GM19397 (cell line): ENCODE data around the gene TTC7B.

Source experiments
- ATAC-seq: cut with Tn5 transposase; IDR thresholded peaks from one replicate; pipeline ENCODE4 v1.9.1; 2021; ENCODE audit warnings: mild to moderate bottlenecking, moderate library complexity; ENCODE audit not compliant: unreplicated experiment

Gene TTC7B

DNA sequence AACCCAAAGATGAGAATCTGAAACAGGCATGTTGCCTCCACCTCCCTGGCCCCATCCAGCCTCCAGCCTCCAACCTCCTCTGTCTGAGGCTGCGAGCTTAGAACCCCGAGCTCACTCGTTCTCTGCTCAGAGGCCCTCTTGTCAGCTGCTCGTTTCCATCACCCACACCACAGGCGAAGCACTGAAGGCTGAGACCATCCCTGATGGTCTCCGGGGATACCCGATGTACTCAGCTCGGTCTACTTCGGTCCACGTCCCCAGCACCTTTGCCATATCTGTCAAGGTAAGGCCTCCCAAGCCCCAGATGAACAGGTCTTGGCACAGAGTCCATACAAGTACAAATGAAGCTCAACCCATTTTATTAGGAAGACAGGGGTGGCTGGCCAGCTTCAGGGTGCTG is 72.4 kb downstream of the TTC7B start:
- no peak for ATAC-seq

GRCh38 chr14:90743425-90743824 is 72.8 kb downstream of the TTC7B start:
- ATAC-seq: no peak

DNA sequence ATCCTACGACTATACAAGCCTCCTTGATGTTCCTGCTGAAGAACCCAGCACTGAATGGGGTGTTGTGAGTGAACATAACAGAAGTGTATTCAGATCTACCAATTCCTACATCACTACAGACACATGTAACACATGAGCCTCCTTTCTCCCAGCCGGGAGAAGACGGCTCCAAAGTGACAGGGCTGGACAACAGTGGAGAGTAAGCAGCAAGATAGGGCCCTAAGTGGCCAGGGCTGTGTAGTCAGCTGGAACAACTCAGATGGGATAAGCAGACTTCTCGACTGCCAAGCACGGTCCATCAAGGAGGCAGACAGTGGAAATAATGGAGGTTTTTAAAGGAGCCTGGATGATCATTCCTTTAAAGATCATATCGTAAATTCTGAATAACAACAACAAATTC is 73.5 kb downstream of the TTC7B start:
- no peak for ATAC-seq

- ATAC-seq: no peak
Observed at GRCh38 chr14:90742252-90742651, 74.0 kb downstream of the TTC7B start.

GRCh38 chr14:90741682-90741946 is 74.6 kb downstream of the TTC7B start:
- ATAC-seq: no peak

- ATAC-seq: no peak
Observed at GRCh38 chr14:90740946-90741681, 75.1 kb downstream of the TTC7B start.

GRCh38 chr14:90740081-90740480 is 76.1 kb downstream of the TTC7B start:
- no peak for ATAC-seq

DNA sequence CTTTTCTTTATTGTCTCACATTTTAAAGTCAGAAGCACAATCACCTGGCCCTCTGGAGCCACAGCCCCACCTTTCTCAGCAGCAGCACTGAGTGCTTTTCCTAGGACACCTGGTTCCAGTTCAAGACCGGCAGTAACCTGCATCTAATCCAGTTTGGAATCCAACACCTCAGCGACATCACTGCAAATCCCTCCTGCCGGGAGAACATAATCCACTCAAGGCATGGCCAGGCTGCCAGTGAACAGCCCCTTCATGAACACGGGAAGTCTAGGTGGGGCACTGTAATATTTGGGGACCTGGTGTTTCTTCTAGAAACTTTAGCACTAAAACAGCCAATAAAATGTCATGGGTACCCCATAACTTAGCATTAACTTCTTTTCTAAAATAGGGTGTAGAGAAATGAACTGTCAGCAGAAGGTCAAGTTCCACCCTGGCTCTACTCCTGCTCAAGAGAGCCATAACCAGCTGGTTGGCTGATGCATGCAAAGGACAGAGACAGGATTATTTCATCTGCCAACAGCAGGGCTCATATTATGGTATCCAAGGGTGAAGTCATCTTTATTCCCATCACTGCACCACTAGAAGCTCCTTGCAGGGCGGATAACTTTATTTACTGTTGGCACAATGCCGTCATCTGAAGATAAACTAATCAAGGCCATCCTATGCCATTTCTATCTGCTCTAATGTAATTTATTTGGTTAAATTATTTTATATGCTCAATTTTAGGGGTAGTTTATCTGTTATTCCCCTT is 76.7 kb downstream of the TTC7B start:
- no peak for ATAC-seq

DNA sequence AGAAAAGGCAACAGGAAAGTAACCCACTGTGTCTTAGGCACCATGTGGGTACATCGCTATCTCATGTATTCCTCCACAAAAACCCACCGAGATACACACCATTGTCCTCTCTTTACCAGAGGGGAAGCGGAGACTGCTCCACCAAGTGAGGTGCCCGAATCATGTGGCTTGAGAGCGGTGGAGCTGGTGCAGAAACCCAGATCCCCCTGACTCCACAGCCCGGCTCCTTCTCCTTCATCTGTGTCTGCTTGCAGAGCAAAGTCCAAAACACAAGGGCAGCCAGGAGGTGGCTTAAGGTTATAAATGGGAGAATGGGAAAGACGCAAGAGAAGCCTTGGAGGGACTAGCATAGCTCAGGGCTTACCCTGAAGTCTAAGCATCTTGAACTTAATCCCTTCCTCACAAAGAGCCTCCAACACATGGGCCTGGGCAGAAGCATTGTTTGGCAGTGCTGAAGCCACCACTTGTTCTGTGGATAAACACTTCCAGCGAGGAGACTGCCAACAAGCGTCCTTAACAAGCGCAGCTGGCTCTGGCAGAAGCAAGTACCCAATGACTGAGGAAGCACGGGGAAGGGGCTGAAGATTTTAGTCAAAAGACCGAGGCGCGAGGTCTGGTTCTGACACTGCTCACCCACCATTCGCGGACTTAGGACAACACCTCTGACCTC is 83.0 kb downstream of the TTC7B start:
- ATAC-seq: no peak

DNA sequence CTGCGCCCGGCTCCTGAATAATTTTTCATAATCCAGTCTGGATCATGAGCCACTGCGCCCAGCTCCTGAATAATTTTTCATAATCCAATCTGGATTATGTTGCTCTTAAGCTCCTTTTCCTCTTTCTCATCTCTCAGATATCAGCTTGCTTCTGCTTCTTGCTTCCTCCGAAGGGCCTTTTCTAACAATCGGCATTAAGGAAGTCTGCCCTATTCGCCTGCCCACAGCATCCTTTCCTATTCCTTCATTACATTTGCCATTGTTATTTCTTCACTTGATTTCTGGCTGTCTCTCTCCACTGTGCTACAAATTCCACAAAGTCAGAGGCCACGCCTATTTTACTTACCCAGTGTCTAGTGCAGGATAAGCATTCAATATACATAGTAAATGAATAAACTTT is 83.5 kb downstream of the TTC7B start:
- no peak for ATAC-seq

GRCh38 chr14:90732139-90732538 is 84.1 kb downstream of the TTC7B start:
- no peak for ATAC-seq

- ATAC-seq: no peak
Observed at GRCh38 chr14:90731487-90731886, 84.7 kb downstream of the TTC7B start.

DNA sequence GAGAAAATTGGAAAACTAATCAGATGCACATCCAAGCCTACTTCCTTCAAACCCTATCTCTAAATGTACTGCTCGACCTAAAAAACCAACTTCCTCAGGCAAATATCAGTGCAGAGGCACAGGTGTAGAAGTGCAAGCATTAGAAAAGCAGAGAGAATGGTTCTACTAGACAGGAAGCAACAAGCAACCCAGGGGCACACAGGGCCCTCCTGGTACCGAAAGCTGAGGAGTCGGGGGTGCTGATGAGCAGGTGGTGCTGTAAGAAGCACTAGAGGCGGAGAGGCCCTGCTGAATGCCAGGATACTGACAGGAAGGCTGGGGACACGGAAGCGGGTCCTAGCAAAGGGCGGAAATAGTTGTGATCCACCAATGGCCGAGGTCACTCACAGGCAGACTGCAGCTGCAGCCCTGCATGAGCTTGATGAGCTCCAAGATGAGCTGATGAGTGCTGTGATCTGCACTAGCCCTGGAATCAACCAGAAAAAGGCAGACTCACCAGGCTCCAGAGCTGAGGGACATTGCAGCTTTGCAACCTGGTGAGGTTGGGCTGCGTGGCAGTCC is 85.9 kb downstream of the TTC7B start:
- ATAC-seq: no peak

GRCh38 chr14:90728951-90729350 is 87.3 kb downstream of the TTC7B start:
- ATAC-seq: no peak

DNA sequence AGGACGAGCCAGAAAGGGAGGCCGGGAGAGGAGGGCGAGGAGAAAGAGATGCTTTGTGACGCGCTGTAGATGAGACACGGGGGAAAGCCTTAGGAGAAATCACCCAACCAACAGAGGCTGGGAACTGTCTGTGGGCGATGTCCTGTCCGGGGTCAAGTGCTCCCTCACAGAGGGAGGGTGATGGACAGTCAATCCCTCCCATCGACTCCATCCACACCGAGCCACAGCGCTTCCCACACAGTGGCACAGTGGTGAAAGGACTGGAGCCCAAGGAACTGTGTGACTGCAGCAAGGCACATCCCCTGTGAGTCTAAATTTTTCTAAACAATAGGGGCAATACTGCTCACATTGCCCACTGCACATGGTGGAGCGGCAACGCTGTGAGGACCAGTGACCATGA is 89.1 kb downstream of the TTC7B start:
- ATAC-seq: no peak

GRCh38 chr14:90726656-90727055 is 89.6 kb downstream of the TTC7B start:
- no peak for ATAC-seq

DNA sequence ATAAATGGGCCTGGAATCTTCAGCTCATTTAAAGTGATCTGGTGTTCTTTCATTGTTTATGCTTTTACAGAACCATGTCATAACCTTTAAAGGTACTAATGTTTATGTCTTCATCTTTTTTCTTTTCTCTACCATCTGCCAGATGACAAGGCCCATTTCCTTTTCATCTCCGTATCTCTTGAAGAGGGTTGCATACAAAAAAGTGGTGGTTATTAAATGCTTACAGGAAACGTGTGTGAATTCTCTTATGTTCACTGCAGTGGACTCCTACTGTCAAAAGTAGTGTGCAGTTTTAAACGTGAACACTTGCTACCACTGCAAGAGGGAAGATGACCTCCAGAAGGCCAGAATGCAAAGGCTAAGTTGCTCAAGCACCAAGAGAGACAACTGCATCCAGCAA is 91.4 kb downstream of the TTC7B start:
- no peak for ATAC-seq

GRCh38 chr14:90722590-90722989 is 93.6 kb downstream of the TTC7B start:
- no peak for ATAC-seq

- ATAC-seq: no peak
Observed at GRCh38 chr14:90721619-90722305, 94.5 kb downstream of the TTC7B start.

DNA sequence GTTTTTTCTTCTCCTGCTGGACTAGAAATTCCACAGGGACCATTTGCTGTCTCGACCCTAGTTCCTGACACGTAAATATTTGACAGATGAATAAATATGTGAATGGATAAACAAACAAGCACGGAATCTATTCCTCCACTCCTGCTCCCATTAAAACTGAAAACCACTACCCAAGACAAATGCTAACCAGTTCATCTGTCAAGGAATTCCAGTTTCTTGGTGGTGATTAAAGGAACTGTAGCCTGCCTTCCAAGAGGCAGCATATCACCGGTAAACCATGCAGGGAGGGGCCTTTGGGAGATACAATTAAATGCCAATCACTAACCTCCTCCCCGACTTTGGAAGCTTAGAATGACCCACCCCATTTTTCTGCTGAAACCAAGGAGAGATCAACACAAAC is 95.4 kb downstream of the TTC7B start:
- no peak for ATAC-seq

- no peak for ATAC-seq
Observed at GRCh38 chr14:90720336-90720735, 95.9 kb downstream of the TTC7B start.
